NCI-H1694 treated with DMSO at 0.1 percent for 48 hours (cell line): Measurements from ENCODE around the gene ARL5B.
A peak's percentile ranks its signal among the peaks of the same experiment; 100 is the strongest.
"Not testable (repeated sequence)": the region's sequence is repeated elsewhere in the genome, so short reads cannot be mapped to it uniquely, and the experiment has no call there.

Experiments
- DNase-seq: peaks from one replicate; lab custom pipeline; 2025; lab: John Stamatoyannopoulos, UW

Gene ARL5B

GRCh38 chr10:18659125-18659818, at the start of gene ARL5B:
ARL5B (plus strand) TSS chr10:18659431; CDS start chr10:18659638, 207 bp downstream.
- DNase-seq = peak; percentile 63

GRCh38 chr10:18610517-18610916, 48.7 kb upstream of the ARL5B start:
- DNase-seq = no peak

- DNase-seq = no peak
Observed at GRCh38 chr10:18611168-18611567, 48.1 kb upstream of the ARL5B start.

- no peak for DNase-seq
Observed at GRCh38 chr10:18615618-18616017, 43.6 kb upstream of the ARL5B start.

- DNase-seq = no peak
Observed at GRCh38 chr10:18616337-18616736, 42.9 kb upstream of the ARL5B start.

GRCh38 chr10:18619016-18619415, 40.2 kb upstream of the ARL5B start:
- no peak for DNase-seq

GRCh38 chr10:18620856-18621255, 38.4 kb upstream of the ARL5B start:
- DNase-seq = no peak

- DNase-seq = not testable (repeated sequence)
Observed at GRCh38 chr10:18623671-18624070, 35.6 kb upstream of the ARL5B start.

- no peak for DNase-seq
Observed at GRCh38 chr10:18625886-18626285, 33.3 kb upstream of the ARL5B start.

- peak; percentile 42 for DNase-seq
Observed at GRCh38 chr10:18627452-18628018, 31.7 kb upstream of the ARL5B start.

GRCh38 chr10:18632500-18632899, 26.7 kb upstream of the ARL5B start:
- not testable (repeated sequence) for DNase-seq

- DNase-seq = no peak
Observed at GRCh38 chr10:18635995-18636394, 23.2 kb upstream of the ARL5B start.

GRCh38 chr10:18637400-18637799, 21.8 kb upstream of the ARL5B start:
- not testable (repeated sequence) for DNase-seq

GRCh38 chr10:18639719-18640118, 19.5 kb upstream of the ARL5B start:
- not testable (repeated sequence) for DNase-seq

GRCh38 chr10:18647151-18647550, 12.1 kb upstream of the ARL5B start:
- DNase-seq = no peak

- no peak for DNase-seq
Observed at GRCh38 chr10:18647945-18648344, 11.3 kb upstream of the ARL5B start.

GRCh38 chr10:18649364-18649959, 9.8 kb upstream of the ARL5B start:
- no peak for DNase-seq

GRCh38 chr10:18650404-18650997, 8.7 kb upstream of the ARL5B start:
- no peak for DNase-seq

GRCh38 chr10:18651324-18652007, 7.8 kb upstream of the ARL5B start, which contains the start of gene NSUN6:
NSUN6 (minus strand) TSS chr10:18651587; CDS start chr10:18651203, 384 bp downstream.
- DNase-seq = peak; percentile 46

- no peak for DNase-seq
Observed at GRCh38 chr10:18653112-18653511, 6.1 kb upstream of the ARL5B start.

GRCh38 chr10:18656724-18657123, 2.5 kb upstream of the ARL5B start:
- DNase-seq = no peak
